GM12878 (cell line): ENCODE results near the gene CTNNA2. TPM values are rescaled to one million over a fixed set of nuclear protein-coding genes. Genes with fewer than 3 reads are reported as not detected.

Source experiments
- ATAC-seq: fragments of 200-7000 bp; cut with Tn5 transposase; 3 replicates; pipeline ENCODE4 v1.9.1; 2020; ENCODE audit warnings: mild to moderate bottlenecking, moderate library complexity
- BruUV-seq: library from RNA; stranded (reverse); fragments of 400-500 nt; replicated peaks from 2 replicates; lab custom pipeline; 2021; lab: Mats Ljungman, UMichigan
- CTCF ChIA-PET: fragments of 300-600 bp; sonication (Branson Sonifier 250); formaldehyde crosslinking; extraction: SDS; loops from one replicate; lab custom pipeline; 2021; ENCODE audit warnings: inconsistent platforms; lab: Yijun Ruan, JAX
- POLR2A ChIA-PET: fragments of 350-600 bp; formaldehyde crosslinking; extraction: SDS; loops from one replicate; lab custom pipeline; 2021; ENCODE audit warnings: inconsistent platforms; lab: Charles Lee
- RAD21 ChIA-PET: fragments of 300-600 bp; sonication (Branson Sonifier 250); formaldehyde crosslinking; loops from one replicate; lab custom pipeline; 2023; ENCODE audit warnings: antibody characterized with exemption; ENCODE audit not compliant: unreplicated experiment; lab: Charles Lee
- SMC1A ChIA-PET: fragments of 300-600 bp; sonication (Branson Sonifier 250); formaldehyde crosslinking; loops from one replicate; lab custom pipeline; 2023; ENCODE audit not compliant: unreplicated experiment, uncharacterized antibody; lab: Charles Lee
- DNase-seq: peaks from one replicate; pipeline ENCODE4 v3.0.0-alpha.2; 2011; ENCODE audit warnings: low read depth, low spot score
- FAIRE-seq: peaks from 3 replicates; lab custom pipeline; 2011; peaks lifted over from hg19 to GRCh38; lab: Jason Lieb, UNC
- H2AFZ ChIP-seq: 2 replicates; pipeline ENCODE4 v1.6.0; 2011; ENCODE audit warnings: low read depth, low read length, control low read depth; ENCODE audit not compliant: control insufficient read depth
- H3K27ac ChIP-seq: 2 replicates; pipeline ENCODE4 v1.5.1; 2011; ENCODE audit warnings: control low read depth; ENCODE audit not compliant: control insufficient read depth, insufficient read depth
- H3K27me3 ChIP-seq, 2 experiments: replicated peaks in 1 of 2; 2 replicates each; pipeline versions ENCODE4 v1.6.0 to v1.6.1; 2011; ENCODE audit warnings: low read length in 1 of 2; ENCODE audit not compliant: control insufficient read depth in 2 of 2, insufficient read depth in 2 of 2
- H3K36me3 ChIP-seq, 2 experiments: 2 replicates each; pipeline ENCODE4 v1.5.1; 2011; ENCODE audit warnings: low read length in 1 of 2; ENCODE audit not compliant: control insufficient read depth in 2 of 2, insufficient read depth in 2 of 2
- H3K4me1 ChIP-seq: 2 replicates; pipeline ENCODE4 v1.6.1; 2011; ENCODE audit warnings: mild to moderate bottlenecking, low read length, moderate library complexity, mixed read lengths; ENCODE audit not compliant: control insufficient read depth, insufficient read depth
- H3K4me2 ChIP-seq: 2 replicates; pipeline ENCODE4 v1.6.0; 2011; ENCODE audit warnings: control low read depth; ENCODE audit not compliant: control insufficient read depth, insufficient read depth
- H3K4me3 ChIP-seq: fragments of 200-600 bp; sonication (generic); 2 replicates; pipeline ENCODE4 v1.5.1; 2016
- H3K79me2 ChIP-seq: 2 replicates; pipeline ENCODE4 v1.6.0; 2011; ENCODE audit warnings: low read length; ENCODE audit not compliant: control insufficient read depth, insufficient read depth
- H3K9ac ChIP-seq: 2 replicates; pipeline ENCODE4 v1.8.0; 2011; ENCODE audit warnings: low read length, control low read depth, mixed read lengths; ENCODE audit not compliant: control insufficient read depth, insufficient read depth
- H3K9me3 ChIP-seq: replicated peaks from 3 replicates; pipeline ENCODE4 v1.5.1; 2011; ENCODE audit warnings: mild to moderate bottlenecking, low read length; ENCODE audit not compliant: control insufficient read depth, insufficient read depth
- H4K20me1 ChIP-seq: 2 replicates; pipeline ENCODE4 v1.6.0; 2011; ENCODE audit not compliant: control insufficient read depth, insufficient read depth
- ATF7 ChIP-seq: fragments of 450-650 bp; IDR thresholded peaks from 2 replicates; pipeline ENCODE4 v1.6.1; 2016; ENCODE audit warnings: low read depth, mild to moderate bottlenecking
- CBX3 ChIP-seq: fragments of 200-600 bp; sonication (generic); IDR thresholded peaks from 2 replicates; pipeline ENCODE4 v1.6.1; 2016; ENCODE audit warnings: low read depth, borderline replicate concordance
- CHD2 ChIP-seq: IDR thresholded peaks from 2 replicates; pipeline ENCODE4 v1.6.1; 2011; ENCODE audit warnings: low read depth, low read length, improper control_type of control experiment, borderline replicate concordance
- HDAC2 ChIP-seq: fragments of 200-600 bp; sonication (generic); IDR thresholded peaks from 2 replicates; pipeline ENCODE4 v1.6.1; 2017
- HDGF ChIP-seq: fragments of 450-650 bp; IDR thresholded peaks from 2 replicates; pipeline ENCODE4 v1.6.1; 2016; ENCODE audit warnings: antibody characterized with exemption
- KAT2A ChIP-seq: conservative IDR thresholded peaks from 2 replicates; pipeline ENCODE4 v1.6.1; 2011; ENCODE audit warnings: low read depth, low read length; ENCODE audit not compliant: control insufficient read depth
- RAD51 ChIP-seq: fragments of 450-650 bp; IDR thresholded peaks from 2 replicates; pipeline ENCODE4 v1.6.1; 2016; ENCODE audit warnings: moderate library complexity, mild to moderate bottlenecking, inconsistent platforms
- SPI1 ChIP-seq: IDR thresholded peaks from 2 replicates; pipeline ENCODE4 v1.6.1; 2011; ENCODE audit warnings: low read depth, mild to moderate bottlenecking, low read length, moderate library complexity, borderline replicate concordance; ENCODE audit not compliant: insufficient read depth
- STAT1 ChIP-seq: fragments of 450-650 bp; conservative IDR thresholded peaks from 2 replicates; pipeline ENCODE4 v1.6.1; 2014; ENCODE audit warnings: antibody characterized with exemption, mild to moderate bottlenecking
- WGBS: methylation state at CpG from one replicate; pipeline ENCODE4 v1.1.6; 2016; ENCODE audit warnings: low lambda C conversion rate; ENCODE audit not compliant: insufficient replicate concordance, insufficient coverage; ENCODE audit errors: missing lambda C conversion rate; 5-methylcytosine and 5-hydroxymethylcytosine counted together
- in situ Hi-C: fragments of 300-500 bp; cut with MboI; formaldehyde crosslinking; loops from 9 replicates; pipeline ENCODE4 v1.14.3; 2018; ENCODE audit warnings: mixed read lengths
- intact Hi-C: fragments of 100-400 bp; cut with micrococcal nuclease; formaldehyde crosslinking; loops from one replicate; pipeline ENCODE4 v1.14.2; 2022; ENCODE audit not compliant: unreplicated experiment
- polyA plus RNA-seq, 11 experiments: library from polyadenylated mRNA; depleted of rRNA in 4 of 11; unstranded in 6 of 11; stranded (reverse) in 5 of 11; fragments of >200 nt; fragmentation: Nextera tagmentation in 4 of 11; fragmentation: Illumina TruSeq in 1 of 11; extraction: Ambion mirVana in 4 of 11; extraction: Trizol in 1 of 11; gene quantifications; 1 replicate in 1 of 11; 2 replicates in 10 of 11; pipeline versions ENCODE4 v1.2.1 to v1.2.3, GENCODE V29; 2011 to 2016; ENCODE audit warnings: inconsistent platforms in 2 of 11, missing spikeins in 2 of 11, low read depth in 1 of 11
- total RNA-seq, 4 experiments: library from RNA; depleted of rRNA in 3 of 4; stranded (reverse); fragments of >200 nt in 3 of 4; fragmentation: Illumina TruSeq in 1 of 4; extraction: Trizol in 1 of 4; gene quantifications; 2 replicates each; pipeline versions ENCODE4 v1.2.1 to v1.2.3, GENCODE V29; 2013 to 2021
- TF ChIP-seq, protein P1 (sequence below): fragments of 450-650 bp; formaldehyde crosslinking; IDR thresholded peaks from 2 replicates; pipeline ENCODE4 v1.4.0; 2022; ENCODE audit warnings: mild to moderate bottlenecking, moderate library complexity

The CTNNA2 gene
- total and polyA plus RNA-seq, 10 of the 15 experiments (the other 5 are each of a cell fraction or from before 2014, with no cell fraction given), result 2.4 to 36.2 (median 6.6) TPM

DNA sequence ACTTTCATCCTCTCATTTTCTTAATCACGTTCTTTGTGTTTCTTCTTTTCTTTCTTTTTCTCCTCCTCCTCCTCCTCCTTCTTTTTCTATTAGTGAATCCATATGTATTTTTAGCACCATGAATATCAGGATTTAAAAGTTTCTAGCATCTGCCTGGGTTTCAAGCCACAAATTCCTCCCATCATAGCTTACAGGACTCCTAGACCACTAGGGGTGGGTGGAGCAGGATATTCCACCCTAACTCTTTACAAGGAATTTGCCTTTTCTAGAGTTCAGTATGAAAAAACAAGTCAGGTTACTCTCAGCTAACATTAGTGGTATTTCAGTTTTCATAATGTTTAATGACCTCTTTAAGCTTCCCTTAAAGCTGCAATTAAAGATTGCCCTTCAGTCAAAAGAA is 810.8 kb downstream of the CTNNA2 start:
- ChIA-PET RAD21 (interaction anchor here (0.6 to 6.4 kb wide), 12 partner anchors 40 to 249 kb away, joined by 3 to 385 read pairs (median 3); no protein-coding TSS in a partner anchor), SMC1A (interaction anchor here (0.7 to 8.9 kb wide), 20 partner anchors 15 to 861 kb away, joined by 3 to 530 read pairs (median 3); no protein-coding TSS in a partner anchor), CTCF (interaction anchor here (0.8 to 9.9 kb wide), 9 partner anchors 15 to 694 kb away, joined by 3 to 440 read pairs (median 3); no protein-coding TSS in a partner anchor), POLR2A (interaction anchor here (1.2 kb wide), 1 partner anchor 174 kb away, joined by 5 read pairs; no protein-coding TSS in a partner anchor)
- 5% methylated on average over 1 of the region's 1 CpG for WGBS
- no peaks in the 10 kb centered on the region for H3K79me2 ChIP-seq
- H3K9me3 ChIP-seq, result no peaks in the 10 kb centered on the region
- no peaks in the 10 kb centered on the region for H4K20me1 ChIP-seq
- no peak for TF ChIP-seq ATF7
- TF ChIP-seq STAT1, result no peak
- TF ChIP-seq CHD2, result no peak
- no peak for TF ChIP-seq HDGF
- TF ChIP-seq, protein P1, sequence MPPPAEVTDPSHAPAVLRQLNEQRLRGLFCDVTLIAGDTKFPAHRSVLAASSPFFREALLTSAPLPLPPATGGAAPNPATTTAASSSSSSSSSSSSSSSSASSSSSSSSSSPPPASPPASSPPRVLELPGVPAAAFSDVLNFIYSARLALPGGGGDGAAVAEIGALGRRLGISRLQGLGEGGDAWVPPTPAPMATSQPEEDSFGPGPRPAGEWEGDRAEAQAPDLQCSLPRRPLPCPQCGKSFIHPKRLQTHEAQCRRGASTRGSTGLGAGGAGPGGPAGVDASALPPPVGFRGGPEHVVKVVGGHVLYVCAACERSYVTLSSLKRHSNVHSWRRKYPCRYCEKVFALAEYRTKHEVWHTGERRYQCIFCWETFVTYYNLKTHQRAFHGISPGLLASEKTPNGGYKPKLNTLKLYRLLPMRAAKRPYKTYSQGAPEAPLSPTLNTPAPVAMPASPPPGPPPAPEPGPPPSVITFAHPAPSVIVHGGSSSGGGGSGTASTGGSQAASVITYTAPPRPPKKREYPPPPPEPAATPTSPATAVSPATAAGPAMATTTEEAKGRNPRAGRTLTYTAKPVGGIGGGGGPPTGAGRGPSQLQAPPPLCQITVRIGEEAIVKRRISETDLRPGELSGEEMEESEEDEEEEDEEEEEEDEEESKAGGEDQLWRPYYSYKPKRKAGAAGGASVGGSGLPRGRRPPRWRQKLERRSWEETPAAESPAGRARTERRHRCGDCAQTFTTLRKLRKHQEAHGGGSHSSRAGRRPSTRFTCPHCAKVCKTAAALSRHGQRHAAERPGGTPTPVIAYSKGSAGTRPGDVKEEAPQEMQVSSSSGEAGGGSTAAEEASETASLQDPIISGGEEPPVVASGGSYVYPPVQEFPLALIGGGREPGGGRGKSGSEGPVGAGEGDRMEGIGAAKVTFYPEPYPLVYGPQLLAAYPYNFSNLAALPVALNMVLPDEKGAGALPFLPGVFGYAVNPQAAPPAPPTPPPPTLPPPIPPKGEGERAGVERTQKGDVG (CRISPR knock-in tag), result no peak
- TF ChIP-seq RAD51, result no peak
- no peak for TF ChIP-seq HDAC2
- TF ChIP-seq SPI1, result no peak
- no peak for TF ChIP-seq CBX3
- no peak for TF ChIP-seq KAT2A
- no peak overlapping the region for H3K4me3 ChIP-seq
- no peak overlapping the region for H3K27ac ChIP-seq
- BruUV-seq, result no TSS peak
- intact Hi-C loops, result loop anchor here (10.0 kb wide), 2 partner anchors 141 to 531 kb away; no protein-coding TSS in a partner anchor
- H3K9ac ChIP-seq, result no peak overlapping the region
- ATAC-seq, result no peak
- peaks cover 0 to 6% of the 10 kb centered on the region in 2 experiments; a peak in 2 of 4 replicates for H3K27me3 ChIP-seq
- H2AFZ ChIP-seq, result no peak overlapping the region
- in situ Hi-C loops, result no loop called here
- no peaks in the 10 kb centered on the region for H3K36me3 ChIP-seq
- no peak overlapping the region for H3K4me2 ChIP-seq
- no peak for FAIRE-seq
- H3K4me1 ChIP-seq, result no peaks in the 10 kb centered on the region
- DNase-seq, result no peak
